HEK293T (cell line): ENCODE results near the gene PAQR7.

Experiments used
- CTCF ChIA-PET: fragments of 350-600 bp; formaldehyde crosslinking; extraction: SDS; loops from one replicate; lab custom pipeline; 2021; ENCODE audit warnings: antibody characterized with exemption, inconsistent platforms; lab: Yijun Ruan, JAX
- POLR2A ChIA-PET: fragments of 350-600 bp; formaldehyde crosslinking; extraction: SDS; loops from one replicate; lab custom pipeline; 2020; ENCODE audit warnings: antibody characterized with exemption, inconsistent platforms; lab: Yijun Ruan, JAX
- DNase-seq: peaks from one replicate; pipeline ENCODE4 v3.0.0; 2012; ENCODE audit warnings: mixed read lengths; ENCODE audit errors: extremely low spot score
- ARNT ChIP-seq: fragments of 450-650 bp; IDR thresholded peaks from 2 replicates; pipeline ENCODE4 v1.6.1; 2017; ENCODE audit warnings: mild to moderate bottlenecking
- BHLHE40 ChIP-seq: fragments of 450-650 bp; IDR thresholded peaks from 2 replicates; pipeline ENCODE4 v1.6.1; 2016; ENCODE audit warnings: mild to moderate bottlenecking, moderate library complexity, borderline replicate concordance
- CTBP1 ChIP-seq: fragments of 450-650 bp; IDR thresholded peaks from 2 replicates; pipeline ENCODE4 v1.6.1; 2016; ENCODE audit warnings: borderline replicate concordance
- ELF4 ChIP-seq: fragments of 450-650 bp; IDR thresholded peaks from 2 replicates; pipeline ENCODE4 v1.6.1; 2017; ENCODE audit warnings: antibody characterized with exemption
- FOXA1 ChIP-seq: fragments of 450-650 bp; IDR thresholded peaks from 2 replicates; pipeline ENCODE4 v1.6.1; 2016; ENCODE audit warnings: mild to moderate bottlenecking
- FOXK2 ChIP-seq: fragments of 450-650 bp; IDR thresholded peaks from 2 replicates; pipeline ENCODE4 v1.6.1; 2016; ENCODE audit warnings: mild to moderate bottlenecking
- FOXM1 ChIP-seq: fragments of 450-650 bp; IDR thresholded peaks from 2 replicates; pipeline ENCODE4 v1.6.1; 2017; ENCODE audit warnings: mild to moderate bottlenecking, borderline replicate concordance
- HDGF ChIP-seq: fragments of 450-650 bp; IDR thresholded peaks from 2 replicates; pipeline ENCODE4 v1.6.1; 2017; ENCODE audit warnings: antibody characterized with exemption, borderline replicate concordance
- L3MBTL2 ChIP-seq: fragments of 450-650 bp; conservative IDR thresholded peaks from 2 replicates; pipeline ENCODE4 v1.6.1; 2016; ENCODE audit warnings: mild to moderate bottlenecking
- LEF1 ChIP-seq: fragments of 450-650 bp; IDR thresholded peaks from 2 replicates; pipeline ENCODE4 v1.6.1; 2017; ENCODE audit warnings: mild to moderate bottlenecking, borderline replicate concordance
- NFRKB ChIP-seq: fragments of 450-650 bp; IDR thresholded peaks from 2 replicates; pipeline ENCODE4 v1.6.1; 2016; ENCODE audit warnings: mild to moderate bottlenecking, moderate library complexity
- SP1 ChIP-seq: fragments of 450-650 bp; IDR thresholded peaks from 2 replicates; pipeline ENCODE4 v1.6.1; 2017
- SUZ12 ChIP-seq: fragments of 450-650 bp; IDR thresholded peaks from 2 replicates; pipeline ENCODE4 v1.6.1; 2016; ENCODE audit warnings: mild to moderate bottlenecking
- TARDBP ChIP-seq: fragments of 450-650 bp; IDR thresholded peaks from 2 replicates; pipeline ENCODE4 v1.6.1; 2016
- ZNF384 ChIP-seq: fragments of 450-650 bp; IDR thresholded peaks from 2 replicates; pipeline ENCODE4 v1.6.1; 2016
- TF ChIP-seq, protein P1 (sequence below): fragments of 450-650 bp; IDR thresholded peaks from 2 replicates; pipeline ENCODE4 v1.6.1; 2016

The PAQR7 gene

DNA sequence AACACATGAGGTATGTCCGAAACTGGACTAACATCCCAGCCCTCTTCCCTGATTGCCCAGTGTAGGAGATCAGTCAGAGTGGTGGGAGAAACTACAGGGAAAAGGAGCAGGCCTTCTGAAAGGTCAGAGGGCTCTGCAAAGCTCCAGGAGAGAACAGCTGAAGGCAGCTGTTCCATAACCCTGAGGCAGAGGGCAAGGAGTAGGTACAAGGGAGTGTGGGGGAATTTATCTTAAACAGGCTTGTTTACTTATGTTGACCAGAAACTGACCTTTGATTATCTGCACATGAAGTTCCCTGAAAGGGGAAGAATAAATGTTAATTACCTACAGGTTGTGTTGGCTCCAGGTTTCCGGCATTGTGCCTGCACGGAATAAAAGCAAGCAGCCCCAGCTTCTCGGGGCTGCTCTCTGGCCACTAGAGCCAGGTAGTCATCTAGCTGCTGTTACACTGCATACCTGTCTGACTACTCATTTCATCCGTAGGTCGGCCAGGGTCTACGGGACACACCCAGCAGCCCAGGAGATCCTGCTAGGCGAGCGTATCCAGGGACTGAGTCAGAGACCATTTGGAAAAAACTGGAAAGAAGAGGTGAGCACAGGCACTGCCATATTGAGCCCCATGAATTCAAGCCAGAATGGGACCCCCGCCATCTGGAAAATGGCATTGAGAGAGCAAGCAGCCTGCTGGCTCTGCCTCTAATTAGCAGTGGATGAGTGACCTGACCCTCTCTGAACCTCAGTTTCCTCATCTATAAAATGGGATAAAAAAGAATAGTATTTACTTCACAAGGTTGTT, 14.9 kb upstream of the PAQR7 start:
- DNase-seq: no peak
- ChIA-PET POLR2A (interaction anchor here (3.4 kb wide), 1 partner anchor 107 kb away, joined by 13 read pairs; the partner anchor contains the start of gene PAFAH2), CTCF (no interaction called here)
- TF ChIP-seq HDGF: no peak
- no peak for TF ChIP-seq TARDBP
- no peak for TF ChIP-seq BHLHE40
- TF ChIP-seq CTBP1: no peak
- TF ChIP-seq FOXM1: no peak
- TF ChIP-seq ELF4: no peak
- TF ChIP-seq ZNF384: no peak
- no peak for TF ChIP-seq SP1
- TF ChIP-seq, protein P1, sequence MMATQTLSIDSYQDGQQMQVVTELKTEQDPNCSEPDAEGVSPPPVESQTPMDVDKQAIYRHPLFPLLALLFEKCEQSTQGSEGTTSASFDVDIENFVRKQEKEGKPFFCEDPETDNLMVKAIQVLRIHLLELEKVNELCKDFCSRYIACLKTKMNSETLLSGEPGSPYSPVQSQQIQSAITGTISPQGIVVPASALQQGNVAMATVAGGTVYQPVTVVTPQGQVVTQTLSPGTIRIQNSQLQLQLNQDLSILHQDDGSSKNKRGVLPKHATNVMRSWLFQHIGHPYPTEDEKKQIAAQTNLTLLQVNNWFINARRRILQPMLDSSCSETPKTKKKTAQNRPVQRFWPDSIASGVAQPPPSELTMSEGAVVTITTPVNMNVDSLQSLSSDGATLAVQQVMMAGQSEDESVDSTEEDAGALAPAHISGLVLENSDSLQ: no peak
- TF ChIP-seq LEF1: no peak
- TF ChIP-seq ARNT: no peak
- no peak for TF ChIP-seq FOXA1
- no peak for TF ChIP-seq L3MBTL2
- TF ChIP-seq NFRKB: no peak
- TF ChIP-seq FOXK2: no peak
- TF ChIP-seq SUZ12: no peak

DNA sequence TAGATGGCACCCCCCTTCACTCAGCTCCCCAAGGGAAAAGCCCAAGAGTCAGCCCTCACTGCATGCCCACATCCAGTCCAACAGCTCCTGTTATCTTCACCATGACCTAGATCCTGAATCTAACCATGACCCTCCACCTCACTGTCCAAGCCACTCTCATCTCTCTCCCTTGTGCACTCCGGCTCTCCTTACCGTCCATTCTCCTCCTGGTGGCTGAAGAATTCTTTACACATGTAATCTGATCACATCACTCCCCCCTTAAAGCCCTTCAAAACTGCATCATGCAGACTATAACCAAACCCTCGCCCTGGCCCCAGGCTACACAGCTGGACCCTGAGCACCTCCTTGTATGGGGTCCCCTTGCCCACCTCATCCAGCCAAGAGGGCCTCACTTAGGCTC, 14.0 kb upstream of the PAQR7 start:
- ChIA-PET POLR2A (no interaction called here), CTCF (no interaction called here)
- TF ChIP-seq BHLHE40: no peak
- TF ChIP-seq FOXA1: no peak
- TF ChIP-seq, protein P1: no peak
- no peak for TF ChIP-seq SUZ12
- no peak for TF ChIP-seq LEF1
- TF ChIP-seq HDGF: no peak
- TF ChIP-seq L3MBTL2: no peak
- no peak for TF ChIP-seq CTBP1
- no peak for TF ChIP-seq ZNF384
- no peak for TF ChIP-seq SP1
- no peak for TF ChIP-seq ELF4
- TF ChIP-seq ARNT: no peak
- no peak for TF ChIP-seq FOXM1
- no peak for TF ChIP-seq TARDBP
- DNase-seq: peak; percentile 46

GRCh38 chr1:25888426-25888987, 13.0 kb upstream of the PAQR7 start:
- no peak for TF ChIP-seq LEF1
- TF ChIP-seq L3MBTL2: no peak
- TF ChIP-seq ZNF384: no peak
- TF ChIP-seq, protein P1: no peak
- no peak for TF ChIP-seq ELF4
- no peak for TF ChIP-seq BHLHE40
- TF ChIP-seq NFRKB: no peak
- TF ChIP-seq HDGF: no peak
- TF ChIP-seq FOXA1: no peak
- TF ChIP-seq TARDBP: no peak
- no peak for TF ChIP-seq FOXK2
- TF ChIP-seq ARNT: no peak
- CTCF ChIA-PET: interaction anchor here (0.5 to 0.7 kb wide), 2 partner anchors 15 to 40 kb away, joined by 4 read pairs; no protein-coding TSS in a partner anchor
- POLR2A ChIA-PET: interaction anchor here (1.1 kb wide), 1 partner anchor 14 kb away, joined by 3 read pairs; no protein-coding TSS in a partner anchor
- no peak for DNase-seq

- TF ChIP-seq L3MBTL2: no peak
- no peak for TF ChIP-seq TARDBP
- no peak for TF ChIP-seq CTBP1
- no peak for TF ChIP-seq SUZ12
- TF ChIP-seq, protein P1: no peak
- no peak for TF ChIP-seq BHLHE40
- TF ChIP-seq FOXA1: no peak
- no peak for TF ChIP-seq SP1
- no peak for TF ChIP-seq HDGF
- TF ChIP-seq FOXK2: no peak
- DNase-seq: no peak
- POLR2A ChIA-PET: no interaction called here
- CTCF ChIA-PET: no interaction called here
Measured at GRCh38 chr1:25885602-25886001, 10.1 kb upstream of the PAQR7 start.

- CTCF ChIA-PET: no interaction called here
- POLR2A ChIA-PET: interaction anchor here (1.4 kb wide), 1 partner anchor 117 kb away, joined by 5 read pairs; the partner anchor contains the start of gene PAFAH2
- no peak for DNase-seq
Measured at GRCh38 chr1:25881266-25881665, 5.8 kb upstream of the PAQR7 start.

More at GRCh38 chr1:25881266-25881665, 5.8 kb upstream of the PAQR7 start:
- TF ChIP-seq SUZ12 (no peak), HDGF (no peak), TARDBP (no peak), ELF4 (no peak), CTBP1 (no peak), L3MBTL2 (no peak), SP1 (no peak), FOXM1 (no peak), LEF1 (no peak), BHLHE40 (no peak), FOXA1 (no peak), ZNF384 (no peak), FOXK2 (no peak), ARNT (no peak), NFRKB (no peak)
- TF ChIP-seq, protein P1: no peak
